OCI-LY1 (cell line): Measurements from ENCODE around the gene SIRT2.

Source experiments
- EZH2 ChIP-seq: fragments of 200-600 bp; sonication (generic), shearing (Covaris generic); IDR thresholded peaks from 2 replicates; pipeline ENCODE4 v1.8.0; 2017; ENCODE audit warnings: borderline replicate concordance, mixed run types, mild to moderate bottlenecking, antibody characterized with exemption, low read length, moderate library complexity, mixed read lengths
- TF ChIP-seq, protein P1 (sequence below): fragments of 200-600 bp; sonication (generic), shearing (Covaris generic); IDR thresholded peaks from 2 replicates; pipeline ENCODE4 v1.5.1; 2017; ENCODE audit warnings: mild to moderate bottlenecking, antibody characterized with exemption, low read length, moderate library complexity, mixed read lengths

DNA sequence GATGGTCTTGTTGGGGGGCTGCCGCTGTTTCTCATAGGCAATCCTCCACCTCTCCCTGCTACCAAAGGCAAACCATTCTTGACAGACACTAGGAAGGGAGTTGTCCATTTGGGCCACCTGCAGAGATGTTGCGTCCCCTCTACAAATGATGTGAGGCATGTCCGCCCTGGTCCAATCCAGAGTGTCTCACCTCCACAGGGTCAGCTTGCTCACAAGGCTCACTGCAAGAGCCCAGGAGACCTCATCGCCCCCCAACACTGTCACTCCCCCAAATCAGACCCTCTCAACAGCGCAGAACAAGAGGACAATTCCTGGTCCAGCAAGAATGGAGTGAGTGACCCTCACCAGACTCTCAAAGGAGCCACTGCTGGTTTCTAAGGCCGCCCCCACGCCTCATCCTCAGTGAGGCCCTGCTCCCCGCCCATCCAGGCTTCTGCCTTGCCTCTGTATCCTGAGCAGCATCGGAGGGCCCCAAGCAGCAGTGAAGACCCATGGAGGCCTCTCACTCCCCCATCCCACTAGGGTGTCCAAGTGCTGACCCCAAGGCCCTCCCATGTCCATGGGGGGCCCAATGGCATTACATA lies 56.2 kb downstream of the SIRT2 start:
- TF ChIP-seq, protein P1, sequence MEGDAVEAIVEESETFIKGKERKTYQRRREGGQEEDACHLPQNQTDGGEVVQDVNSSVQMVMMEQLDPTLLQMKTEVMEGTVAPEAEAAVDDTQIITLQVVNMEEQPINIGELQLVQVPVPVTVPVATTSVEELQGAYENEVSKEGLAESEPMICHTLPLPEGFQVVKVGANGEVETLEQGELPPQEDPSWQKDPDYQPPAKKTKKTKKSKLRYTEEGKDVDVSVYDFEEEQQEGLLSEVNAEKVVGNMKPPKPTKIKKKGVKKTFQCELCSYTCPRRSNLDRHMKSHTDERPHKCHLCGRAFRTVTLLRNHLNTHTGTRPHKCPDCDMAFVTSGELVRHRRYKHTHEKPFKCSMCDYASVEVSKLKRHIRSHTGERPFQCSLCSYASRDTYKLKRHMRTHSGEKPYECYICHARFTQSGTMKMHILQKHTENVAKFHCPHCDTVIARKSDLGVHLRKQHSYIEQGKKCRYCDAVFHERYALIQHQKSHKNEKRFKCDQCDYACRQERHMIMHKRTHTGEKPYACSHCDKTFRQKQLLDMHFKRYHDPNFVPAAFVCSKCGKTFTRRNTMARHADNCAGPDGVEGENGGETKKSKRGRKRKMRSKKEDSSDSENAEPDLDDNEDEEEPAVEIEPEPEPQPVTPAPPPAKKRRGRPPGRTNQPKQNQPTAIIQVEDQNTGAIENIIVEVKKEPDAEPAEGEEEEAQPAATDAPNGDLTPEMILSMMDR: no peak
- TF ChIP-seq EZH2: no peak
